ENCODE results near the gene AP5B1.
"Not testable (repeated sequence)": the region's sequence is repeated elsewhere in the genome, so short reads cannot be mapped to it uniquely, and the experiment has no call there.

Gene AP5B1

GRCh38 chr11:65767806-65768205 is 13.0 kb downstream of the AP5B1 start:
- H3K27ac Mint-ChIP-seq; H3K36me3 Mint-ChIP-seq; DNase-seq (ENCODE audit: low spot score in 2 of 2); H3K4me3 Mint-ChIP-seq; ATAC-seq; H3K9me3 Mint-ChIP-seq: not testable (repeated sequence)
- peaks cover 12% of the 10 kb centered on the region for H3K4me1 Mint-ChIP-seq

- no peak for ATAC-seq
- DNase-seq (ENCODE audit: low spot score in 2 of 2): no peak
- no peak overlapping the region for H3K27ac Mint-ChIP-seq
- H3K4me1 Mint-ChIP-seq: peaks cover 12% of the 10 kb centered on the region
- no peaks in the 10 kb centered on the region for H3K36me3 Mint-ChIP-seq
- no peak overlapping the region for H3K4me3 Mint-ChIP-seq
- H3K9me3 Mint-ChIP-seq: no peaks in the 10 kb centered on the region
Observed at GRCh38 chr11:65767406-65767805, 13.4 kb downstream of the AP5B1 start.

DNA sequence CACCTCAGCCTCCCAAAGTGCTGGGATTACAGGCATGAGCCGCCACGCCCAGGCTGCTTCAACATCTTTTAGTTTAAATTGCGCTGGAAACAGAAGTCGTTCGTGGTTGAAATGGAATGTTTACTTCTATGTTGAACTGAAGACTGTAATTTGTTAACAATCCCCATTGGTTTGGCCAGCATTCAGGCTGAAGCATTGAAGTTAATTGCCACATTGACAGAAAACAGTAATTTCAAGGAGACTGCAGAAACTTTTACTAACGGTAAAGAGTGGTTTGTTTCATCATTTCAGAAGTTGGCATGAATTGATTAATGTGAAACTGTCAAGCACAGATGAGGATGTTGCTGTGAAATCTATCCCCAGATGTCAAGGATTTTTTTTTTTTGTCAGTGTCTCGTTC is 14.2 kb downstream of the AP5B1 start:
- H3K4me1 Mint-ChIP-seq: peaks cover 12% of the 10 kb centered on the region
- ATAC-seq: peak; percentile 55
- no peaks in the 10 kb centered on the region for H3K36me3 Mint-ChIP-seq
- H3K27ac Mint-ChIP-seq: no peak overlapping the region
- H3K9me3 Mint-ChIP-seq: no peaks in the 10 kb centered on the region
- no peak for DNase-seq (ENCODE audit: low spot score in 2 of 2)
- no peak overlapping the region for H3K4me3 Mint-ChIP-seq

- Mint-ChIP-seq H3K9me3 (no peaks in the 10 kb centered on the region), H3K4me3 (no peak overlapping the region), H3K36me3 (no peaks in the 10 kb centered on the region), H3K4me1 (peaks cover 1% of the 10 kb centered on the region), H3K27ac (no peak overlapping the region)
- ATAC-seq (no peak), DNase-seq (ENCODE audit: low spot score in 2 of 2) (no peak)
Observed at GRCh38 chr11:65764434-65764833, 16.3 kb downstream of the AP5B1 start.

DNA sequence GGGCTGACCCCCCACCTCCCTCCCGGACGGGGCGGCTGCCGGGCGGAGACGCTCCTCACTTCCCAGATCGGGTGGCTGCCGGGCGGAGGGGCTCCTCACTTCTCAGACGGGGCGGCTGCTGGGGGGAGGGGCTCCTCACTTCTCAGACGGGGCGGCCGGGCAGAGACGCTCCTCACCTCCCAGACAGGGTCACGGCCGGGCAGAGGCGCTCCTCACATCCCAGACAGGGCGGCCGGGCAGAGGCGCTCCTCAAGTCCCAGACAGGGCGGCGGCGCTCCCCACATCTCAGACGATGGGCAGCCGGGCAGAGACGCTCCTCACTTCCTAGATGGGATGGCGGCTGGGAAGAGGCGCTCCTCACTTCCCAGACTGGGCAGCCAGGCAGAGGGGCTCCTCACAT is 18.0 kb downstream of the AP5B1 start:
- H3K4me3 Mint-ChIP-seq; ATAC-seq; H3K27ac Mint-ChIP-seq; DNase-seq (ENCODE audit: low spot score in 2 of 2); H3K4me1 Mint-ChIP-seq; H3K36me3 Mint-ChIP-seq; H3K9me3 Mint-ChIP-seq: not testable (repeated sequence)

- not testable (repeated sequence) for H3K4me3 Mint-ChIP-seq; H3K4me1 Mint-ChIP-seq; H3K9me3 Mint-ChIP-seq; H3K36me3 Mint-ChIP-seq; DNase-seq (ENCODE audit: low spot score in 2 of 2); H3K27ac Mint-ChIP-seq; ATAC-seq
Observed at GRCh38 chr11:65762169-65762568, 18.6 kb downstream of the AP5B1 start.

DNA sequence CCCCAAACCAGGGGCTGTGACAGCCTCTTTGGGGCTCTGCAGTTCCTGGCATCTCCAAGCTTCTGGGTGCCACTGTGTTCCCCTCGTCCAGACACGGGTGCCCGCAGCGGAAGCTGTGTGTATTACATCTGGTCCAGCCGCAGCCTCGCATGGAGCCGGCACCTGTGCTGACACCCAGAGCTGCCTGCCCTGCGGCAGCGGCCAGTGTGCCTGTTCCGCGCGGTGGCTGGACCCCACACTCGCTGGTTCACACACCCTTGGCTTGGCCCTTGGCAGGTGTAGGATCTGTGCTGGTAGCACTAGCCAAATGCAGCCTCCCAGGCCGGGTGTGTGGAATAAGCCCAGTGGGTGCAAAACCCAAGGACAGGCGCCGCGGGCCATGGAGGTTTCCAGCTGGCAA is 35.7 kb downstream of the AP5B1 start:
- ATAC-seq: peak; percentile 16

GRCh38 chr11:65744699-65745042 is 36.1 kb downstream of the AP5B1 start:
- Mint-ChIP-seq H3K9me3 (no peaks in the 10 kb centered on the region), H3K36me3 (no peaks in the 10 kb centered on the region), H3K4me3 (no peak overlapping the region), H3K4me1 (no peaks in the 10 kb centered on the region), H3K27ac (no peak overlapping the region)
- no peak for ATAC-seq
- no peak for DNase-seq (ENCODE audit: low spot score in 2 of 2)

More for the DNA sequence above, 35.7 kb downstream of the AP5B1 start:
- DNase-seq (ENCODE audit: low spot score in 2 of 2): no peak
- Mint-ChIP-seq H3K36me3 (no peaks in the 10 kb centered on the region), H3K4me3 (no peak overlapping the region), H3K27ac (no peak overlapping the region), H3K4me1 (no peaks in the 10 kb centered on the region), H3K9me3 (no peaks in the 10 kb centered on the region)

DNA sequence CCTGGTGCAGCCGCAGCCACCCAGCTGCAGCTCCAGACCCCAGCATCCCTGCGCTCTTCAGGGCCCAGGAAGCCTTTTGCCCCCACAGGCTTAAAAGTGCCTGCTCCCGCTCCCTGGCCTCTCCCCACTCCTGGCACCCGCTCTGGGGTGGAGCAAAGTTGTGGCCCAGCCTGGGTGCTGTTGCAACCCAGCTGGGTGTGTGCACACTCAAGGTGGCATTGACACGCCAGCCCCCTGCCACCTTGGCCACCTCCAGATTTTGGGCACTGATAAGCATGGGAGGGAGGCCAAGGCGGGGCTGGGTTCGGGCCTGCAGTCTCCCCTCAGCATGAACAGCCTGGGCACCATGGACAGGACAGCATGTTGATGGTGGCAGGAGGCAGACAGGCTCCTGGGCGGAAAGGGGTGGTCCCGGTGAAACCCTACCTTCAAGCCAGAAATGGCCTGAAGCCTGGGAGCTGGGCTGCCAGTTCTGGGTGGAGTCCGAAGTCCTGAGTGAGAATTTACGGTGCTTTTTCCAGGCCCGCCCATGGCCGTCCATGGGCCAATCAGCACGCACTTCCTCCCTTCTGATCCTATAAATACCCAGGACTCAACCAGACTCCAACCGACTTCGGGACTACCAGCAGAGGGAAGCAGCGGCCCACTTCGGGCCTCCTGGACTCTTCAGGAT is 36.6 kb downstream of the AP5B1 start:
- H3K4me1 Mint-ChIP-seq: no peaks in the 10 kb centered on the region
- H3K9me3 Mint-ChIP-seq: no peaks in the 10 kb centered on the region
- H3K4me3 Mint-ChIP-seq: no peak overlapping the region
- DNase-seq (ENCODE audit: low spot score in 2 of 2): no peak
- H3K27ac Mint-ChIP-seq: no peak overlapping the region
- no peaks in the 10 kb centered on the region for H3K36me3 Mint-ChIP-seq
- peak; percentile 65 for ATAC-seq

DNA sequence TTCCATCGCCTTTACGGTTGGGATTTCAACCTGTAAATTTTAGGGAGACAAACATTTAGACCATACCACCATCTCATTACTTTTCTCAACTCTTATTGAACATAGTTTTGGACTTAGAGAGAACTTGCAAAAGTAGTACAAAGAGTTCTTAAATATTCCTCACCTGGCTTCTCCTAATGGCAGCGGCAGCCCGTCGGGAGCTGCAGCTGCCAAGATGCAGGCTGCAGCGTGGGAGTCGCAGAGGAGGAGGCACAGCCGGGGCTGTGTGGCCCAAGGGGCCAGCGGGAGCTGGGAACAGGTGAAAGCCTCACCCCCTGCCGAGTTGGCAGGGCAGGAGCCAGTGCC is 37.1 kb downstream of the AP5B1 start:
- DNase-seq (ENCODE audit: low spot score in 2 of 2) (no peak), ATAC-seq (no peak)
- no peak overlapping the region for H3K27ac Mint-ChIP-seq
- no peaks in the 10 kb centered on the region for H3K9me3 Mint-ChIP-seq
- H3K4me3 Mint-ChIP-seq: no peak overlapping the region
- H3K36me3 Mint-ChIP-seq: no peaks in the 10 kb centered on the region
- no peaks in the 10 kb centered on the region for H3K4me1 Mint-ChIP-seq

DNA sequence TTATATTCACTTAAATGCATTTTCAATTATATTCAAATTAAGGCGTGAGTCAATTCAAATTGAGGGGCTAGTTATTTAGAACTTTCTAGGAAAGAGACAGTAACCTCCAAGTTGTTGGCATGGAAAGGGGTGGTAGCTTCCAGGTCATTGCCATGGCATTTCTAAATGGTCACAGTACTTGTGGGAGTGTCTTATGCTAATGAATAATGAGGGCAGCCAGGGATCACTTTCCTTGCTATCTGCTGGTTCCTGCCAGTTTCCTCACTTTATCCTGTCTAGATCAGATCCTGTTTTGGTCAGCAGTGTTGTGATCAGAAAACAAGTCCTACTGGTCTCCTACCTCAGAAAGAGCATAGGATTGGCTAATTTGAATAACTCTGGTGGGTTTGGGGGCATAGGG is 38.4 kb downstream of the AP5B1 start:
- H3K27ac Mint-ChIP-seq: no peak overlapping the region
- DNase-seq (ENCODE audit: low spot score in 2 of 2) (no peak), ATAC-seq (no peak)
- H3K4me1 Mint-ChIP-seq: no peaks in the 10 kb centered on the region
- H3K9me3 Mint-ChIP-seq: no peaks in the 10 kb centered on the region
- H3K36me3 Mint-ChIP-seq: no peaks in the 10 kb centered on the region
- H3K4me3 Mint-ChIP-seq: no peak overlapping the region

DNA sequence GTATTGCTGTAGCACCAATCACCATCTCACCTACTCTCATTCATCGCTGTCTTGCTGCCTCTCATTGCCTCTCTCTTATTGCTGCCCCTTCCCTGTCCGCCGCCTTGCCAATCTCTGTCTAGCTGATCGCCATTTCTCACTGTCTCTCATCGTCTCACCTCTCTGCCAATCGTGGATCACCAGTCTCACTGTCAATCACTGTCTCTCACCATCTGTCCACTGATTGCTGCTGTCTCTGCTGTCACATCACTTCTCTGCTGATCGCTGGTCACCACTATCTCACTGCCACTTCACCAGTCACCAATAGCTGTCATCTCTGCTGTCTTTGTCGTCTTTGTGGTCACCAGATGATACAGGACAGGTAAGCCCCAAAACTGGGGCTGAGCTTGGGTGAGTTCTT is 39.6 kb downstream of the AP5B1 start:
- peaks cover 3% of the 10 kb centered on the region for H3K9me3 Mint-ChIP-seq
- no peak overlapping the region for H3K4me3 Mint-ChIP-seq
- no peak overlapping the region for H3K27ac Mint-ChIP-seq
- DNase-seq (ENCODE audit: low spot score in 2 of 2): no peak
- no peaks in the 10 kb centered on the region for H3K4me1 Mint-ChIP-seq
- no peak for ATAC-seq
- no peaks in the 10 kb centered on the region for H3K36me3 Mint-ChIP-seq

DNA sequence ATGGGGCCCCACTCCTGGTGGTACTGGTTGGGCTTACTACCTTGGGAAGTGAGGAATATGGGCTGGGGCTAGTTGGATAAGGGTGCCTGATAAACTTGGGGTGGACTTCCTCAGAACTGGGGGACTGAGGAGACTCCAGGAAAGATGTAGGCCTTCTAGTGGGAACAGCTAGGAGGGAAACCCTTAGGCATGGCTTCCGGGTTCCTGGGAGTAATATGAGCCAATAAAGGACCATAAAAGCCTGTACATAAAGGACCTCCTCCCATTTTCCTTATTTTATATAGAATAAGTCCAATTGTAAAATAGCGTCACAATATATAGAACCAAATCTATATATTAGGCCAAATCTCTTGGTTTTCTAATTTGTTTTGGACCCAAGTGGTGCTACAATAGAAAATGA is 41.8 kb downstream of the AP5B1 start:
- no peaks in the 10 kb centered on the region for H3K4me1 Mint-ChIP-seq
- ATAC-seq: no peak
- DNase-seq (ENCODE audit: low spot score in 2 of 2): no peak
- no peak overlapping the region for H3K27ac Mint-ChIP-seq
- peaks cover 3% of the 10 kb centered on the region for H3K9me3 Mint-ChIP-seq
- no peaks in the 10 kb centered on the region for H3K36me3 Mint-ChIP-seq
- H3K4me3 Mint-ChIP-seq: no peak overlapping the region

- H3K36me3 Mint-ChIP-seq: no peaks in the 10 kb centered on the region
- peaks cover 3% of the 10 kb centered on the region for H3K9me3 Mint-ChIP-seq
- no peak for ATAC-seq
- no peak overlapping the region for H3K27ac Mint-ChIP-seq
- no peak overlapping the region for H3K4me3 Mint-ChIP-seq
- no peak for DNase-seq (ENCODE audit: low spot score in 2 of 2)
- H3K4me1 Mint-ChIP-seq: no peaks in the 10 kb centered on the region
Observed at GRCh38 chr11:65736810-65737209, 44.0 kb downstream of the AP5B1 start.

GRCh38 chr11:65735111-65735510 is 45.7 kb downstream of the AP5B1 start:
- not testable (repeated sequence) for DNase-seq (ENCODE audit: low spot score in 2 of 2); H3K36me3 Mint-ChIP-seq; H3K9me3 Mint-ChIP-seq; H3K27ac Mint-ChIP-seq; ATAC-seq; H3K4me3 Mint-ChIP-seq; H3K4me1 Mint-ChIP-seq

DNA sequence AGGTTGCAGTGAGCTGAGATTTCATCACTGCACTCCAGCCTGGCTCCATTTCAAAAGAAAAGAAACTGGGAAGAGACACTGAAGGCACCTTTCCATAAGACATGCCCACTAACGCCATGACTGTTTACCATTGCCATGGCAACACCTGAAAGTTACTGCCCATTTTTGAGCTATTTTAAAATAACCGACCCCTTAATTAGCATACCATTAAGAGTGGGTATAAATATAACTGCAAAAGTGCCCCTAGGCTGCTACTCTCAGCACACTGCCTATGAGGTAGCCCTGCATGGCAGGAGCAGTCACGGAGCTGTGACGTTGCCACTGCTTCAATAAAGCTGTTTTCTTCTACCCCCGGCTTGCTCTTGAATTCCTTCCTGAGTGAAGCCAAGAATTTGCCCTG is 50.3 kb downstream of the AP5B1 start:
- Mint-ChIP-seq H3K36me3 (no peaks in the 10 kb centered on the region), H3K4me1 (no peaks in the 10 kb centered on the region), H3K9me3 (no peaks in the 10 kb centered on the region), H3K27ac (no peak overlapping the region), H3K4me3 (no peak overlapping the region)
- DNase-seq (ENCODE audit: low spot score in 2 of 2): no peak
- no peak for ATAC-seq

DNA sequence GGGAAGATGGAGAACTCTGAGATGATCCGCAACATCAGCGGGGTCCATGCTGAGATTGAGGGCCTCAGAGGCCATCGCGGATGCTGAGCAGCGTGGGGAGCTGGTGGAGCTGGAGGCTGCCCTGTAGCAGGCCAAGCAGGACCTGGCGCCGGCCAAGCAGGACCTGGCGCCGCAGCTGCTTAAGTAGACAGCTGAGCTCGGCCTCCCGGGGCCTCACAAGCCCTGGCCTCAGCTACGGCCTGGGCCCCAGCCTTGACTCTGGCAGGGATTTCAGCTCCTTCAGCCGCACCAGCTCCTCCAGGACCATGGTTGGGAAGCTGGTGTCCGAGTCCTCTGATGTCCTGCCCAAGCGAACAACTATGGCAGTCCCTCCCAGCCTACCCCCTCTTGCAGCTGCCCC is 52.9 kb downstream of the AP5B1 start:
- H3K27ac Mint-ChIP-seq: no peak overlapping the region
- DNase-seq (ENCODE audit: low spot score in 2 of 2) (no peak), ATAC-seq (no peak)
- no peak overlapping the region for H3K4me3 Mint-ChIP-seq
- H3K9me3 Mint-ChIP-seq: no peaks in the 10 kb centered on the region
- no peaks in the 10 kb centered on the region for H3K4me1 Mint-ChIP-seq
- no peaks in the 10 kb centered on the region for H3K36me3 Mint-ChIP-seq
